ENCODE data around the gene RIPK3. TPM values are rescaled to one million over a fixed set of nuclear protein-coding genes. Genes with fewer than 3 reads are reported as not detected.
A peak's percentile ranks its signal among the peaks of the same experiment; 100 is the strongest.

The RIPK3 gene
- total and polyA plus RNA-seq, 2 of the 8 experiments (the other 6 are each of a cell fraction or from before 2014, with no cell fraction given), result 0.24 to 0.39 TPM

DNA sequence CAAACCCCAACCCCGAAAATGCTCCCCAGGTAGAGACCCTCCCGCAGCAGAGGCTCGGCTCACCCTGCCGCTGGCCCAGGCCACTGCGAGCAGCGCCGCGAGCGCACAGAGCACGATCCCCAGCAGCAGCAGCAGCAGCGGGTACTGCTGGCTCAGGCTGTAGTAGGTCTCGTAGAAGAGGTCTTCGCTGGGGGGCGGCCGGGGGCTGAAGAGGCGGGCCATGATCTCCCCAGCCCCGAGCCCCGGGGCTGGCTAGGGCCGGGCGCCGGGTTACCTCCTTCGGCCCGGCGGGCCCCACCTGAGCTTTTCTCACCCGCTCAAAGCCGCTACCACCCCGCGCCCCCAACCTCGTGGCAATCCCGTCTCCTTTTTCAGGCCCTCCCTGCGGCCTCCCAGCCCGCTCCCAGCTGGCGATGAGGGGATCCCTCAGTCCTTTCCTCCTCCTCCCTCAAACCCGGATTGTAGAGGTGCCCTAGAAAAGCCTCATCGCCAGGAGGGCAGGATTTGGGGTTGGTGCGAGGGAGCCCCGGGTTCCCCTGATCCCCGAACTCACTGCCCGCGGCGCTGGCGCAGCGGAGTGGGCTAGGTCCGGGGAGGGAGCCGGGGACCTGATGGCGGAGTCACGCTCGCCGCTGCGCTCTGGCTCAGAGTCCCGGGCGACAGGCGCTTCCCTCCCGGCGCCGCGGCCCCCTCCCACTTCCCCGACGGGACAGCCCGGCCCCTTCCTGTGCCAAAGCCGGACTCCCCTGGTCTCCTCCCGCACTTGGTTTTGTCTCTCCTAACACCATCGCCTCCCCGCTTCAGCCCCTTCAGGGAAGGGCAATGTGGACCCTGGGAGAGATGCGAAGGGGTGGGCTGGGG lies 5.1 kb downstream of the RIPK3 start, which contains the start of gene ADCY4:
ADCY4 (minus strand) TSS at position 641 of the 861 bp plus-strand sequence; CDS start at position 222, 419 bp downstream.
- peaks cover 0 to 2% of the 10 kb centered on the region in 2 experiments for H4K20me1 ChIP-seq (replicated peaks in 1 of 2; ENCODE audit: control insufficient read depth in 1 of 2, insufficient read depth in 2 of 2, low read length in 2 of 2)
- no peak within 1 kb of the TSS for H3K27ac ChIP-seq (ENCODE audit: low read depth, low read length)
- FAIRE-seq (no peak), DNase-seq (ENCODE audit: low read depth in 1 of 2, low spot score in 2 of 2) (peak in 1 of 2 experiments; percentile 75)
- H3K23me2 ChIP-seq (ENCODE audit: low read depth, low read length), result peaks cover 25% of the 10 kb centered on the region
- H3K36me3 ChIP-seq (ENCODE audit: control insufficient read depth in 2 of 4, insufficient read depth in 4 of 4, low read length in 3 of 4), result no peaks in the 10 kb centered on the region
- peak within 1 kb of the TSS; percentile 18; the same call in 1 of the 2 replicates for H2BK20ac ChIP-seq (ENCODE audit: low read length)
- H2BK15ac ChIP-seq (ENCODE audit: low read length), result peak within 1 kb of the TSS; percentile 53; the same call in 1 of the 2 replicates
- no peaks in the 10 kb centered on the region for H3K9me3 ChIP-seq (ENCODE audit: insufficient read depth in 2 of 2, low read depth in 1 of 2, low read length in 1 of 2)
- no peak within 1 kb of the TSS for H3K4ac ChIP-seq (replicated peaks; ENCODE audit: insufficient read length, low read depth, low read length)
- no peak within 1 kb of the TSS for H2AK5ac ChIP-seq (ENCODE audit: low read depth, low read length)
- H3K23ac ChIP-seq (ENCODE audit: insufficient read length), result no peak within 1 kb of the TSS
- no peaks in the 10 kb centered on the region for H3K79me2 ChIP-seq (ENCODE audit: control insufficient read depth in 1 of 2, insufficient read depth in 2 of 2, low read length in 2 of 2)
- peak within 1 kb of the TSS; percentile 59 for H4K8ac ChIP-seq (ENCODE audit: extremely low read depth, insufficient read depth, low read length)
- H3K56ac ChIP-seq (replicated peaks; ENCODE audit: insufficient read length, low read depth, low read length), result no peak within 1 kb of the TSS
- H2BK12ac ChIP-seq (ENCODE audit: low read depth, low read length), result 0 out of 2 replicates have a peak within 1 kb of the TSS, but pooled peaks have one; percentile 17
- 4% methylated on average over 36 of the region's 65 CpGs; no CpG with 5 or more reads in 1 of the 2 experiments for WGBS, 2 experiments (ENCODE audit: extremely low coverage in 1 of 2, insufficient coverage in 1 of 2, insufficient read length in 1 of 2, insufficient replicate concordance in 2 of 2, low coverage in 1 of 2, low lambda C conversion rate in 2 of 2, missing lambda C conversion rate in 1 of 2)
- peak within 1 kb of the TSS; percentile 16; the same call in 1 of the 2 replicates for H2BK5ac ChIP-seq (ENCODE audit: low read depth, low read length)
- H3K4me2 ChIP-seq (ENCODE audit: insufficient read depth in 1 of 2, low read depth in 2 of 2, low read length in 2 of 2), result peak within 1 kb of the TSS; percentile 76 to 98
- peak within 1 kb of the TSS; percentile 68; the same call in 1 of the 2 replicates for H2AFZ ChIP-seq (ENCODE audit: low read length)
- ChIA-PET CTCF (ENCODE audit: partially characterized antibody) (interaction anchor here (0.8 to 27.8 kb wide), 17 partner anchors 10 to 107 kb away, joined by 4 to 664 read pairs (median 11); partner anchors contain the start of genes CBLN3, CIDEB, KHNYN and LTB4R), POLR2A (ENCODE audit: partially characterized antibody) (interaction anchor here (0.9 to 5.8 kb wide), 10 partner anchors 9 to 102 kb away, joined by 3 to 46 read pairs (median 4); partner anchors contain the start of genes CBLN3, DHRS1, KHNYN and NOP9)
- peak within 1 kb of the TSS; percentile 52 to 76 (median 62) for H3K4me3 ChIP-seq (ENCODE audit: extremely low read depth in 1 of 4, insufficient read depth in 2 of 4, low read depth in 3 of 4, low read length in 4 of 4)
- no peak within 1 kb of the TSS for H2BK120ac ChIP-seq (replicated peaks; ENCODE audit: low read depth, low read length)
- no peaks in the 10 kb centered on the region for H3K79me1 ChIP-seq (ENCODE audit: low read depth, low read length)
- H4K91ac ChIP-seq (replicated peaks; ENCODE audit: insufficient read length, low read length), result no peak within 1 kb of the TSS
- peaks cover 0 to 20% (median 9%) of the 10 kb centered on the region in 4 experiments; a peak in 5 of 7 replicates for H3K4me1 ChIP-seq (replicated peaks in 1 of 4; ENCODE audit: control insufficient read depth in 3 of 4, insufficient read depth in 4 of 4, low read length in 3 of 4)
- H3K27me3 ChIP-seq (replicated peaks in 1 of 4; ENCODE audit: control insufficient read depth in 3 of 4, extremely low read depth in 1 of 4, insufficient read depth in 3 of 4, low read length in 3 of 4), result peaks cover 56 to 97% (median 80%) of the 10 kb centered on the region in 4 experiments
- H3K18ac ChIP-seq (ENCODE audit: extremely low read depth, low read length), result no peak within 1 kb of the TSS; the same call in none of the 2 replicates
- no peak within 1 kb of the TSS for H3K14ac ChIP-seq (ENCODE audit: insufficient read length)
- no peak within 1 kb of the TSS; a peak in 2 of 7 replicates for H3K9ac ChIP-seq (replicated peaks in 1 of 4; ENCODE audit: extremely low read depth in 1 of 4, low read depth in 3 of 4, low read length in 3 of 4)
- H4K5ac ChIP-seq (ENCODE audit: insufficient read length, low read depth, low read length), result no peak within 1 kb of the TSS
- TF ChIP-seq CHD2 (IDR thresholded peaks at IDR 0.05; ENCODE audit: low read length) (no peak), CBX5 (IDR thresholded peaks at IDR 0.05; ENCODE audit: low read depth, low read length) (no peak), SIX5 (IDR thresholded peaks at IDR 0.05; ENCODE audit: low read depth, low read length) (no peak), POLR2A (IDR thresholded peaks at IDR 0.05; ENCODE audit: control extremely low read depth in 1 of 2, low read depth in 2 of 2, low read length in 2 of 2) (no peak), BCL11A (IDR thresholded peaks at IDR 0.05; ENCODE audit: low read depth in 2 of 2, low read length in 2 of 2) (no peak), TAF7 (optimal IDR thresholded peaks at IDR 0.05; ENCODE audit: borderline replicate concordance, low read depth, low read length) (no peak), SIN3A (conservative IDR thresholded peaks at IDR 0.05 in 1 of 2, IDR thresholded peaks at IDR 0.05 in 1 of 2; ENCODE audit: low read depth in 1 of 2, low read length in 2 of 2) (peak in 1 of 2 experiments; percentile 44; a peak in 1 of 4 replicates), EZH2 (IDR thresholded peaks at IDR 0.05; ENCODE audit: low read depth, low read length, severe bottlenecking) (peak; percentile 84), FOSL1 (IDR thresholded peaks at IDR 0.05; ENCODE audit: insufficient read depth, low read depth, low read length) (no peak), BRCA1 (IDR thresholded peaks at IDR 0.05; ENCODE audit: low read depth, low read length) (no peak), PHF8 (conservative IDR thresholded peaks at IDR 0.05; ENCODE audit: low read depth, low read length) (no peak; the same call in 1 of the 2 replicates)
